ENCODE data around the gene DNAJC17.
A peak's percentile ranks its signal among the peaks of the same experiment; 100 is the strongest.

Gene DNAJC17

DNA sequence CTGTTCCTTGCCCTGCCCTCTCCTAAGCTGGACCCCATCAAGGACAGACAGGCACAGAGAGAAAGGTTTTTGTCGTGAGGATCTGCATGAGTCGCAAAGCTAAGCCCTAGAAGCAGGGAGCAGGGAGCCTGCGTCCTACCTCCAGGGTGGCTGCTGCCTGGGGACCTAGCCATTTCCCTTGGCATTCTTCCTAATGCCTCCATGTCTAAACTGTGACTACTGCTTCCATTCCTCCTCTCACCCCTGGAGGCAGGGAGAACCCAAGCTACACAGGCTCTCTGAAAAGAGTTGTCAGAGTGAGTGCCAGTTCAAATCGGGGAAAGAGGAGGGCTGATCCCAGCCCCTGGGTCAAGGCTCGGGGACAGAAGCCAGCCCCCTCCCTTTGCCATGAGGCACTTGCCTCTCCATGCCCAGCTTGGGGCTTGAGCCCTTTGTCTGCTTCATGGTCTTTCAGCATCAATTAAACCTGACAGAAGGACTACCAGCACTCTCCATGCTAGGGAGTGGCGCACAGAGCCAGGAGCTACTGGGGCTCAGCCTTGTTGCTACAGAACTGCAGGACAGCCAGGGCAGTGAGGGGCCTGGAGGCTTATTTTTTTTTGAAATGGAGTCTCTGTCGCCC lies 41.0 kb downstream of the DNAJC17 start:
- DNase-seq (ENCODE audit: low read depth), result no peak

DNA sequence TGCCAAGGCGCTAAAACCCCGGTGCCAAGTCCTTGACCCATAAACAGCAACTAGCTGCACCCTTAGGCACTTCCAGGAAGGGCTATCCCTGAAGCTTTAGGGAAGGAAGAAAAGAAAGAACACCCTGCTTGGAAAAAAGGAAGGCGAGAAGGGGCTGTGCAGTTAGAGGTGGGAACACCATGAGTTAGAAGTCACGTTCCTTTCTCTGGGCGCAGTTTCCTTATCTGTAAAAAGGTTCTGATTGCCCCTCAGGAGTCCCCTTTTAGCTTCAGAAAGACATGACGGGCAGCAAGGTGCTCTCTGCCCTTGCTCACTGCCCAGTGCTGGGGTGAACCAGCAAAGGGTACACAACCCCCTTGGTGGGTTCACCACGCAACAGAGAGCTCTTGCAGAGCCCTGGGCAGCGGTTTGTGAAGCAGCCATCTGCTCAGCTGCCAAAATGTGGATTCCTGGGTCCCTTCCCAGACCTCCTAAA lies 42.6 kb downstream of the DNAJC17 start:
- DNase-seq (ENCODE audit: low read depth), result no peak

DNA sequence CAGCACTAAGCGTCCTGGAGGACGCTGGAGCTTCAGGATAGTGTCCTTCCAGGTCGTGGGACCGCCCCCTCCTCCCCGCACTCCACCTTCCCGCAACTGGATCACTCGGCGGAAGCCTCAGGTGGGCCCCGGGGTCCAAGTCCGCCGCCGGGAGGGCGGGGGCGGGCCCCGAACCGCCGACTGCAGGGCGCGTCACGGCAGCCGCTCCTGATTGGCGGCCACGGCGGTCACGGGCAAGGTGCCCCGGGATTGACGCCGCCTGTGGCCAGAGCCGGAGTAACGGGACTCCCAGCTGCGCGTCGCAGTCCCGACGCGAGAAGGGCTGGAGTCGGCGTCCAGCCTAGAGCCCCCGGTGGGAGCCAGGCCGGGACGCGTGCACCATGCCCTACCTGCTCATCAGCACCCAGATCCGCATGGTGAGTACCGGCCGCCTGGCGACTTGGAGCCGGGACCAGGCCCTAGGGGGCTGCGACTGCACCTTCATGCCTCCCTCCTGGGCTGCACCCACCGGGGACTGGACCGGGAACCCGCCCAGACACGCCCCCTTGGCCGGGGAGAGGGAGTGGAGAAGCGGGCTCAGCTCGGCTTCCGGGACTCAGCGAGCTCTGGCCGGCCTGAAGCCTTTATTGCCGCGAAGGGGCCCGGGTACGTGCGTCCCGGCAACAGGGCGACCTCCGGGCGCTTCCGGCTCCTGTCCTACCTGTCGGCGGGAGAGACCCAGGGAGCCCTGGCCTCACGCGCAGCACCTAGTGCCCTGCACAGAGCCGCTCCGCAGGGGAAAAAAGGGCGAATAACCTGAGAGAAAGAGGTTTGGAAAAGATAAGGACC lies 43.3 kb downstream of the DNAJC17 start, which contains the start of gene GCHFR:
Gene GCHFR, plus strand, starts transcription at position 268 of the 828 bp plus-strand sequence. Its CDS starts 113 bp downstream, at position 381.
- peak; percentile 41 for DNase-seq (ENCODE audit: low read depth)

DNA sequence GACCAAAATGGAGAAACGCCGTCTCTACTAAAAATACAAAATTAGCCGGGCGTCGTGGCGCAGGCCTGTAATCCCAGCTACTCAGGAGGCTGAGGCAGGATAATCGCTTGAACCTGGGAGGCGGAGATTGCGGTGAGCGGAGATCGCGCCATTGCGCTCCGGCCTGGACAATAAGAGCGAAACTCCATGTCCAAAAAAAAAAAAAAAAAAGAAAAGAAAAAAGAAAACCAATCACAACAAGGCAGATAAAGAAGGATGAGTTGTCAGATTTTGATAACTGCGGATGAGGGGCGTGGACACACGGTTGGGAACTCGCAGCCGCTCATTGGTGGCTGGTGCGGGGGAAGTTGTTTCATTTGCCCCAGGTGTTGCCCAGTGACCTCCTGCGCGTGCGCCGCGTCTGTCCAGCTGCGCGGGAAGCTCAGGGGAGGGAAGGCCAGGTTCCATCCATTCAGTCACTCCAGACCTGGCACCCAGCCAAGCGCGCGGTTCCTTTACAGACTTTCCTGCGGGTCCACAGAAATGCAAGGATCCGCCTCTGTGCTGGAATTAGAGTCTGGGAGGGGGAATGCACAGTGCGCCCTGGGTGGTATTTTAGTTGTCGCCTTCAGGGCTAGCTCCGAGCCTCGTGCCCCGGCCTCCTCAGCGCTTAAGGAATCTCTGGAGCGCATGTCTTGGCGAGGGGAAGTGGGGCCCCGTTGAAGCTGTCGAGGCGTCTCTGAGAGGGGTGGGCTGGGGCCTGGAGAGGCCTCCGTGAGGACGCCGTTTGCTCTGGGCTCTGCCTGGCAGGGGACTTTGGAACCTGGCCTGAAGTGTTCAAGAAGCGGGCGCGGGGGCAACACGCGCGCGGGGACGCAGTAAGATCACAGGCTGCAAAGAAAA lies 44.1 kb downstream of the DNAJC17 start:
- DNase-seq (ENCODE audit: low read depth), result no peak

DNA sequence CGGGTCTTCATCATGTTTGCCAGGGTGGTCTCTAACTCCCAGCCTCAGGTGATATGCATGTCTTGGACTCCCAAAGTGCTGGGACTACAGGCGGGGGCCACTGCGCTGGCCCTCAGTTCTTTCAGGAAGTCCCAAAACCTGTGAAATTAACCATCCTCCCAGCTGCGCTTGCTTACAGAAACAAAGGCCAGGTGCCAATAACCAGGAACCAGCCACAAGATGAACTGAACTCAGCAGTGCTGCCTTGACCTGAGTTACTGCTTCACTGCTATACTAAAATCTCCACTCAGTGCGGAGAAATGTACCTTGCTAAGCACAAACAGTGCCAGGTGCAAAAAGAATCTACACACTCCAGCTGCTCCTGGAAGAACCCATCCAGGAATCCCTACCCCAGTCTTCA lies 47.3 kb downstream of the DNAJC17 start:
- no peak for DNase-seq (ENCODE audit: low read depth)

DNA sequence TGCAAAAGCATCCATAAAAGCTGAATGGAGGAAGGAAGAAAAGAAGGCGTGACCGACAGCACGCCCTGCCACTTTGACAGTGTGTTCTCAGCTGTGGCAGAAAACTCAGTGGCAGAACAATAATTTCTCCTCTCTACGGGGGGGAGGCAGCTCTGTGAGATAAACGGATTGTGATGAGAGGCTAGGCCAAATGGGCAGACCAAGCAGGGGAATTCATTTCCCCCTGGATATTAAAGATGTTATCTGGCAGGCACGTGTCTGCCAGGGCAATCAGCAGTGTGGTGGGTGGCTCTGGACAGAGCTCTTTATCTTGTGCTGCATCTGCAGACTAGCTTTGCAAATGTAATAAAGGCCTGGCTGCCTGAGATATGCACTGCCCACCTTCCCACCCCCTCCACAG lies 50.3 kb downstream of the DNAJC17 start:
- no peak for DNase-seq (ENCODE audit: low read depth)

DNA sequence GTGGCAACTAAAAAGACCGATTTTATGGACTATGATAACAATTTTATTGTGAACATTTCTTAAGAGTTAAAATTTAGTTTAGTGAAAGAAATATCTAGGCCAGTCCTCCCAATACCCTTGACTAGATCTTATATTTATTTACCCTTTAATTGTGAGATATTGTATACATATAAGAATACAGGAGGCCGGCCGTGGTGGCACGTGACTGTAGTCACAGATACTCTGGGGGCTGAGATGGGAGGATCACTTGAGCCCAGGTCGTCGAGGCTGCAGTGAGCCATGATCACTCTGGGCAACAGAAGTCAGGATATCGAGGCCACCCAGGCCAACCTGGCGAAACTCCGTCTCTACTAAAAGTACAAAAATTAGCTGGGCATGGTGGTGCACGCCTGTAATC lies 51.5 kb downstream of the DNAJC17 start:
- DNase-seq (ENCODE audit: low read depth), result no peak

DNA sequence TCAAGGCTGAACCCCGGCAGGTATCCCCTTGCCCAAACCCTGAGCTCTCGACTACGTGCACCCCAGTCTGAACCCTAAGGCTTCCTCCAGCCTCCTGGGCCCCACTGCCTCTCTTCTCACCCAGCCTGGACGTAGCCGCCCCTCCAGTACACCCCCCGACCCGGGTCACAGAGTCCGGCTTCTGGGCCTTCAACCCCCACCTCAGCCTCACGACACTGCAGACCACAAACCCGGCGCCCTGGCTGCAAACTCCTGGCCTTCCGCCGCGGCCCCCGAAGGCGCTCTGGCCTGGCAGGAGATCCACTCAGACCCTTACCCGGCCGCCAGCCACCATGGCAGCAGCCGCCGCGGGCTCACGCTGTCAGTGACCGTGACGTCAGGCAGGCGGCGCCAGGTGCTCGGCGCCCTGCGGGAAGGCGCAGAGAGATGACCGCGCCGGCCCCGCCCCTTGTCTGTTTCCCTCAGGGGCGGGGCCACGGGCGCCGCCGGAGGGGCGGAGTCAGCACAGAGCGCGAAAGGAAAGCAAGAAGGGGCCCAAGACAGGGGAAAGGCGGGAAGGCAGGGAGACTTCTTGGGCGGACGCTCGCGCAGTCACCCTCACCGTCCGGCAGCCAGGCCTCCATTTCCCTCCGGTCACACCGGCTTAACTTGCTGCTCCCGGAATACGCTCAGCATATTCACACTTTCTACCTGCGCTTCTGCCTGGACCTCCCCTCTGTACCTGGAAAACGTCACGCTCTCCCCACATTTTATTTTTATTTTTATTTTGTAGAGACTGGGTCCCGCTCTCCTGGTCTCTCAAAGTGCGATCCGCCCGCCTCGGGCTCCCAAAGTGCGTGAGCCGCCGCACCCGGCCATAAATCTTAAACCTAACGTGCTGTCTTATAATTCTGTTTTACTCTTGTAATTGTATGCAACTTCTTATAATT lies 52.1 kb downstream of the DNAJC17 start, which contains the start of gene RMDN3:
Gene RMDN3, minus strand, starts transcription at position 372 of the 929 bp plus-strand sequence. CDS start 471 bp downstream, outside the sequence.
- peak; percentile 82 for DNase-seq (ENCODE audit: low read depth)

DNA sequence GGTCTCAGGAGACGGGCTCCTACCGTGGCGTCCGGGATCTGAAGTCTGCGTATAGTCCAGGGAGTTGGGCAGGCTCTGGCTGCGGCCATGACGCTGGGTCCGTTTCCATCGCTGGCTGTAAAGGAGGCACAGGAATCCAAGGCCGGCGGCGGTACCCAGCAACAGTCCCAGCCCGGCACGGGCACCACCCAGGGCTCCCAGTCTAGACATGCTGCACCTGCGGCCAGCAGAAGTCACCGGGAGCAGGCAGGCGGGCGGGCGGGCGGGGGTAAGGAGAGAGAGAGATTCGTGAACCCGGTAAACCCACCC lies 52.7 kb downstream of the DNAJC17 start:
- no peak for DNase-seq (ENCODE audit: low read depth)

DNA sequence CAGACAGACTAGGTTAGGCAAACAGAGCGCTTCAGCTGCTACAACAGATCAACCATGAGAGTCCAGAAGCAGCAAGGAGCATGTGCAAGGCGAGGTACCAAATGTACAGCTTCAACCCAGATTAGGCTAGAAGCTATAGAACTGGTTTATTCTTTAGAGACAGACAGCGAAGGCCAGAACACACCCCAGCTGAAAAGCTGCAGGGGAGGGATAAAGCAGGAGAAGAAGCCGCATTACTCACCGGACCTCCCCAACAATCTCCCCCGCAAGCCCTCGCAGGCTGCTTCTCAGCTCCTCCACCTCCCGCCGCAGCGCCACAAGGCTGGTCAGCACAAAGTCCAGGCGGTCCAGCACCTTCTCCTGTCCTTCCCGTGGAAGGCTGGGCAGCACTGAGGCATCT lies 55.5 kb downstream of the DNAJC17 start:
- DNase-seq (ENCODE audit: low read depth), result no peak

DNA sequence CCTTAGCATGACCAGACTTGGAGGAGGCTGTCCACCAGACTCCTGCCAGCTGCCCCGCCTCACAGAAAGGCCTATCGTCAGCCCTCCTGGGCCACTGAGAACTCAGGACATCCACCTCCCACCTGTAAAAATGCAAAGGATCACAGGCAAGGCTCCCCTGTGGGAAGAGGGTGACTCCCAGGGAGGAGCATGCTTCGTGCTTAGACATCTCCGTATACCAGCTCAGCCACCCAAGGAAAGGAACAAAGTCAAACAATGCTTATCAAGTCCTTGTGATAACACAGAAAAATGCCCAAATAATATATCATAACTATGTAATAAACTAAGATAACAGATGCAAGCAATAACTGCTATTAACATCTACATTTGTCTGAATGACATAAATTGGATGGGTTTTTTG lies 56.4 kb downstream of the DNAJC17 start:
- DNase-seq (ENCODE audit: low read depth), result no peak

DNA sequence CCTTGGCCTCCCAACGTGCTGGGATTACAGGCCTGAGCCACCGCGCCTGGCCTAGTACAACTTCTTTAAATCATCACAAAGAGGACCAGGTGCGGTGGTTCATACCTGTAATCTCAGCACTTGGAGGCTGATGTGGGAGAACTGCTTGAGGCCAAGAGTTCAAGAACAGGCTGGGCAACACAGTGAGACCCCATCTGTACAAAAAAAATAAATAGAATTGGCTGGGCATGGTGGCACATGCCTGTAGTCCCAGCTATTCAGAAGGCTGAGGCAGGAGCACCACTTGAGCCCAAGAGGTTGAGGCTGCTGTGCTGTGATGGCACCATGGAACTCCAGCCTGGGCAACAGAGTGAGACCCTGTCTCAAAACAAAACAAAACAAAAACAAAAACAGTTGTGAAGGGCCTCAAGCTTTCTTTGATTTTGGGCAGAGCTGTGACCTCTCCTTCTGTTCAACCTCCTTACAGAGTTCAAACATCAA lies 58.1 kb downstream of the DNAJC17 start:
- no peak for DNase-seq (ENCODE audit: low read depth)

DNA sequence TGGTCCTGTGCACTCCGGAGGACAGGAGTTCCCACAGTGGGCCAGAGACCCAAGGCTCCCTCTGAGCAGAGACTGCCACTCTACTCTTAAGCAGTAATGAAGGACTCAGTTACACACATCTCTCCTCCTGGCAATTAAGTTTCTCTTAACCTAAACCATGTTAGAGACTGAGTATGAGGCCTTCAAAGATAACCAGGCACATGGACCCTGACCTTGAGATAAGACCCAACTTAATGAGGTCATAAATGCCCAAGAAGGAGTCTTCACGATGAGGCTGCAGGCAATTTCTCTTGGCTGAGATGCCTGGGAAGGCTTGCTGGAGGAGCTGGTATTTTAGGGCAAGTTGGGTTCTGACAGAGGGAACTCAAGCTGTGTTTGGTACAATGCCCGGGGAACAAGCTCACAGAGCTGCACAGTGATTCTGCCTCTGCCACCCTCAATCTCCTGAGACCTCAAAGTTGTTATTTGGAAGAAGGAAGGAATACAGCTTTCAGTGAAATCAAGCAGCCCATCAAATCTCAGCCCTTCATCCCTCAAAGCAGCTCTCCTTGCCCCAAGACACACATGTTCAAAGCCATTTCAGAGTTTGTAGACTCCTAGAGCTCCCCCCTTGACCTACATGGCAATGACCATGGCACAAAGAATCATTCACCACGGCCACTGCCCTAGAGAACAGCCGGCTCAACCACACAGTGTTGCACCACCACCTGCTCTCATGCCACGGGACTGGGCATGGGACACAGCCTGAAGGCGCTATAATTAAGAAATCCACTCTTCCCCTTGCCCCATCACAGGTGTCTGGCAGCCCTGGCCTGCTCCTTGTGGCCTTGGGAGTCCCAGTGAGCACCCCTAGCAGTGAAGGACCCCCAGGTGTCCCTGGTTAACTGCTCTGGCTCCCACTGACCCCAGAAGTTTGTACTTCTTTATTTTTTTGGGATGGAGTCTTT lies 59.3 kb downstream of the DNAJC17 start:
- no peak for DNase-seq (ENCODE audit: low read depth)

DNA sequence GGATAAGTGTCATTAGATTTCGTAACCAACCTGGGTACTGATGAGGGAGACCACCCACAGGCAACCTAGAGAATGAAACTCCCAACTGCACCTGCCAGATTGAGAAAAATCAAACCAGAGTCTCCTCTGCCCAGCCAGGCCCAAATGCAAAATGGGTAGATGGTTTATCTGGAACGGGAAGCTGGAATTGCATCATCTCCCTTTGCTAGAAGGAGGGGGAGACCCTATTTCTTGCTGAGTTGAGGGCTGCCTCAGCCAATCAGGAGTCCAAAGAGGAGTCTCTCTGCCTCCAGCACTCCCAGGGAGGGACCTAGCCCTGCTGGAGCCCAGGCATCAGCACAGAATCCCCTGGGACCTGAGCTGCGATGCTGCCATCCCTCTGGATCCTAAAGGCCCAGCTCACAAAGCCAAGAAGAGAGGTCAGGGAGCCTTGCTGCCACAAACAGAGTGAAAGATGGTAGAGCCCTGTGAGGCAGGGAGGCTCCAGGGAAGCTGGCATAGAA lies 60.3 kb downstream of the DNAJC17 start:
- no peak for DNase-seq (ENCODE audit: low read depth)

DNA sequence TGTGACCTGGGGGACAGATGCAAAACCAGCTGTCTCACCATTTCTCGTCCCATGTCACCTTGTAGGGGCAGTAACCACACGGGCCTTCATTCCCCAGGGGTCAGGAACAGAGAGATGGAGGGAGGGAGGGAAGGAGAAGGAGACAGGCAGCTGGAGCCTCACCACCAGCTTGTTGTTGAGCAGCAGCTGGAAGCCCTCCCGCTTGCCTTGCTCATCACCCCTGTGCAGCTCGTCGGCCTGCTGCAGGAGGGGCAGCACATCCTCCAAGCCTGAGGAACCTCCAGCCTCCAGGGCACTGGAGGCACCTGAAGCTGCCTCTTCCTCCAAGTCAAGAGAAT lies 62.5 kb downstream of the DNAJC17 start:
- no peak for DNase-seq (ENCODE audit: low read depth)

DNA sequence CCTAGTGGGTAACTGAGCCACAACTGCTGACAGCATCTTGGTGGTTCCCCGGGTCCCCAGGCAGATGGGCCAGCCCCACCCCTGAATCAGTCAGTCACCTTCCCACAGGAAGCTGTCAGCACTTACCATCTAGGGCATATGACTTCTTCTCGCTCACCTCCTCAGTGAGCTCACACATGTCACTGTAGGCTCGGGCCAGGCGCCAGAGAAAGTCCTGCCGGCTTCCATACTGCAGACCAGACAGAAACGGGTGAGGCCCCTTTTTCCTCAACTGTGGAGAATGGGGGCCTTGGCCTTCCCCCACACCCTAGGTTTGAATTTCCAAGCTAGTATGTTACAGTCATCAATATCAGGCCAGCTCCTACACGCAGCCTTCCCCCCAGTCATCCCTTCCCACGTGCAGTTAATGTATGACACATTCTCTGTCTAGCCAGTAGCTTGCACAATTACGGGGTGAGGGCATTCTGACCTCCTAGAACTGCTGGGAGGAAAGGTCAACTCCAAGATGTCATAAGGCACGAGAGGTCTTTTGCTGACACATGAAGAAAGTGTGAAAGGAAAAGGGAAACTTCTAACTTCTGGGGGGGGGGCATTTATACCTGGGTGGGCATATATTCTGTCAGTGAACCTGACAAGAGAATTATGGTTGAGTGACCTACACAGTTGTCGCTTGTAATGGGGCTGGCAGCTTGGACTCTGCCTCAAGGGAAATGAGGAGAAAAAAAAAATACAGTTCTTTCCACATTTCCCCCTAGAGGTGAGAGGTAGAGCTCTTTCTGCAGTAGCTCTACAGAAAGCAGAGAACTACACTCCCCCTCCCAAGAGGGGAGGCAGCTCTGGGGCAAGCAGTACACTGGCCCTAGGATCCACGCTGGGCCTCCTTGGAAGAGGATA lies 63.1 kb downstream of the DNAJC17 start:
- no peak for DNase-seq (ENCODE audit: low read depth)

DNA sequence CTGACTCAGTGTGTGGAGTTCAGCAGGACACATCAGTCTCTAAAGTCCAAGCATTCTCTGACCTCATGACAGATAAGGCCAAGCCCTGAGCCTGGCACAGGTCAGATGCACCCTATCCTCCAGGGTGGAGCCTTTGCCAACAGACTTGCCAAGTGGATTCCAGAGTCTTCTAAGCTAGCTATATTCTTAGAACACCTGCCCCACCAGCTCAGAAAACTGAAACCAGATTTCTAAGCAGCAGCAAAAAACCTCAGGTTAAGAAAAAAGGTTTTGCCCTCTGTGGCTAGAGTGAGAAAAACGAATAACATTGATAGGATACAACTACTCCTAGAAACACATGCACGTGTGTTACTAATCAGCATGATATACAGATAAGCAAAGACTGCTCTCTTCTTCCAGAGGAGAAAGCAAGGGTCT lies 63.8 kb downstream of the DNAJC17 start:
- DNase-seq (ENCODE audit: low read depth), result no peak

DNA sequence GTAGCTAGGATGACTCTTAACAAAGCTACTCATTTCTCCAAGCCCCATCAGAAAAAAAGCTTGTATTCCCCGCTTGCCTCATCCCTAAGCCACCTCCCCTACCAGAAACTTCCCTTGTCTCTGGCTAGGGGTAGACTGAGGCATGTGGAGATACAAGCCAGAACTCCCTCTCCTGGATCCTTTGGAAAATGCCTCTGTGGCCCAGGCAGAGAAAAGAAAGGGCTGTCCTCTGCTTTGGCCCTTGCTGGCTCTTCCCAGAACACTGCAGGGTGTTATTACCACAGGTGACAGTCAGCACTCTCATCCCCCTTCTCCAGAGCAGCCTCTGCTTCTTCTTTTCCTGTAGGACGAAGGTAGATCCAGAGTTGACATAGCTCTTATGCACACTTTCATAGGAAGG lies 67.4 kb downstream of the DNAJC17 start:
- DNase-seq (ENCODE audit: low read depth), result no peak

DNA sequence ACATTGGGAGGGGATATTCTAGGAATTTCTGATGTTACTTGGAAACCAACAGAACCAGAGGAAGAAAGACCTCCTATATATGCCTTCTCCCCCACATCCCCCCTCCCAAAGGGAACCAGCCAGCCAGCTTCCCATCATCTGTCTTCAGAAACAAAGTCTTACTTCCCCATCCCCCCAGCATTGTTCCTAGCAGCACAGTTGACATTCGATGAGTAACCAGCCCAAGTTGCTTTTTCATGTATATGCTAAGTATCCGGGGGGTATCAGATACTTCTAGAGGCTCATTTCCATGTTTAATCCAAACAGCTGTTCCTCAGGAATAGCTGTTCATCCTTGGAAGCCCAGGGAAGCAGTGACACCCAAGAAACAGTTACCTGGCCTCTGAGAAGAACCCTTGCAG lies 68.2 kb downstream of the DNAJC17 start:
- DNase-seq (ENCODE audit: low read depth), result no peak

Data from stimulated activated CD8-positive, alpha-beta memory T cell treated with anti-CD3 and anti-CD28 coated beads, Interleukin-15, amount 100 ng/mL, for 24 hours (primary cell).